HEK293T (cell line): ENCODE data around the gene SFI1.

ENCODE experiments used
- CTCF ChIA-PET: fragments of 350-600 bp; formaldehyde crosslinking; extraction: SDS; loops from one replicate; lab custom pipeline; 2021; ENCODE audit warnings: antibody characterized with exemption, inconsistent platforms; lab: Yijun Ruan, JAX
- POLR2A ChIA-PET: fragments of 350-600 bp; formaldehyde crosslinking; extraction: SDS; loops from one replicate; lab custom pipeline; 2020; ENCODE audit warnings: antibody characterized with exemption, inconsistent platforms; lab: Yijun Ruan, JAX
- DNase-seq: peaks from one replicate; pipeline ENCODE4 v3.0.0; 2012; ENCODE audit warnings: mixed read lengths; ENCODE audit errors: extremely low spot score
- ARNT ChIP-seq: fragments of 450-650 bp; IDR thresholded peaks from 2 replicates; pipeline ENCODE4 v1.6.1; 2017; ENCODE audit warnings: mild to moderate bottlenecking
- BHLHE40 ChIP-seq: fragments of 450-650 bp; IDR thresholded peaks from 2 replicates; pipeline ENCODE4 v1.6.1; 2016; ENCODE audit warnings: mild to moderate bottlenecking, moderate library complexity, borderline replicate concordance
- CTBP1 ChIP-seq: fragments of 450-650 bp; IDR thresholded peaks from 2 replicates; pipeline ENCODE4 v1.6.1; 2016; ENCODE audit warnings: borderline replicate concordance
- ELF4 ChIP-seq: fragments of 450-650 bp; IDR thresholded peaks from 2 replicates; pipeline ENCODE4 v1.6.1; 2017; ENCODE audit warnings: antibody characterized with exemption
- FOXA1 ChIP-seq: fragments of 450-650 bp; IDR thresholded peaks from 2 replicates; pipeline ENCODE4 v1.6.1; 2016; ENCODE audit warnings: mild to moderate bottlenecking
- FOXK2 ChIP-seq: fragments of 450-650 bp; IDR thresholded peaks from 2 replicates; pipeline ENCODE4 v1.6.1; 2016; ENCODE audit warnings: mild to moderate bottlenecking
- FOXM1 ChIP-seq: fragments of 450-650 bp; IDR thresholded peaks from 2 replicates; pipeline ENCODE4 v1.6.1; 2017; ENCODE audit warnings: mild to moderate bottlenecking, borderline replicate concordance
- HDGF ChIP-seq: fragments of 450-650 bp; IDR thresholded peaks from 2 replicates; pipeline ENCODE4 v1.6.1; 2017; ENCODE audit warnings: antibody characterized with exemption, borderline replicate concordance
- L3MBTL2 ChIP-seq: fragments of 450-650 bp; conservative IDR thresholded peaks from 2 replicates; pipeline ENCODE4 v1.6.1; 2016; ENCODE audit warnings: mild to moderate bottlenecking
- LEF1 ChIP-seq: fragments of 450-650 bp; IDR thresholded peaks from 2 replicates; pipeline ENCODE4 v1.6.1; 2017; ENCODE audit warnings: mild to moderate bottlenecking, borderline replicate concordance
- NFRKB ChIP-seq: fragments of 450-650 bp; IDR thresholded peaks from 2 replicates; pipeline ENCODE4 v1.6.1; 2016; ENCODE audit warnings: mild to moderate bottlenecking, moderate library complexity
- PKNOX1 ChIP-seq: fragments of 450-650 bp; IDR thresholded peaks from 2 replicates; pipeline ENCODE4 v1.6.1; 2016
- SP1 ChIP-seq: fragments of 450-650 bp; IDR thresholded peaks from 2 replicates; pipeline ENCODE4 v1.6.1; 2017
- SUZ12 ChIP-seq: fragments of 450-650 bp; IDR thresholded peaks from 2 replicates; pipeline ENCODE4 v1.6.1; 2016; ENCODE audit warnings: mild to moderate bottlenecking
- TARDBP ChIP-seq: fragments of 450-650 bp; IDR thresholded peaks from 2 replicates; pipeline ENCODE4 v1.6.1; 2016
- ZNF384 ChIP-seq: fragments of 450-650 bp; IDR thresholded peaks from 2 replicates; pipeline ENCODE4 v1.6.1; 2016

SFI1 gene

GRCh38 chr22:31621507-31622124 lies 125.3 kb downstream of the SFI1 start:
- ChIA-PET POLR2A (interaction anchor here (1.2 kb wide), 1 partner anchor 9 kb away, joined by 5 read pairs; no protein-coding TSS in a partner anchor), CTCF (no interaction called here)
- TF ChIP-seq CTBP1: no peak
- no peak for TF ChIP-seq ELF4
- TF ChIP-seq NFRKB: no peak
- no peak for TF ChIP-seq ZNF384
- TF ChIP-seq SUZ12: no peak
- TF ChIP-seq PKNOX1: no peak
- no peak for TF ChIP-seq BHLHE40
- TF ChIP-seq FOXA1: no peak
- no peak for TF ChIP-seq L3MBTL2
- no peak for TF ChIP-seq TARDBP
- TF ChIP-seq LEF1: no peak
- TF ChIP-seq FOXM1: no peak
- no peak for TF ChIP-seq HDGF
- no peak for TF ChIP-seq SP1
- no peak for TF ChIP-seq FOXK2
- TF ChIP-seq ARNT: no peak
- DNase-seq: no peak

- DNase-seq: no peak
- ChIA-PET POLR2A (interaction anchor here (2.6 kb wide), 1 partner anchor 40 kb away, joined by 8 read pairs; the partner anchor contains the start of gene PISD), CTCF (no interaction called here)
- TF ChIP-seq ZNF384: no peak
Observed at GRCh38 chr22:31622980-31623379, 126.6 kb downstream of the SFI1 start.

GRCh38 chr22:31623592-31624304 lies 127.4 kb downstream of the SFI1 start:
- ChIA-PET POLR2A (interaction anchor here (2.6 kb wide), 1 partner anchor 39 kb away, joined by 8 read pairs; the partner anchor contains the start of gene PISD), CTCF (no interaction called here)
- TF ChIP-seq PKNOX1 (no peak), CTBP1 (no peak), LEF1 (no peak), ELF4 (no peak)
- DNase-seq: no peak

GRCh38 chr22:31625257-31625640 lies 128.9 kb downstream of the SFI1 start:
- ChIA-PET POLR2A (interaction anchor here (2.6 kb wide), 1 partner anchor 37 kb away, joined by 8 read pairs; the partner anchor contains the start of gene PISD), CTCF (interaction anchor here (0.6 kb wide), 1 partner anchor 370 kb away, joined by 3 read pairs; no protein-coding TSS in a partner anchor)
- TF ChIP-seq CTBP1 (no peak), PKNOX1 (no peak), FOXA1 (no peak), BHLHE40 (no peak), NFRKB (no peak), FOXK2 (no peak), ZNF384 (no peak), SP1 (no peak), ARNT (no peak)
- no peak for DNase-seq

- ChIA-PET POLR2A (no interaction called here), CTCF (interaction anchor here (0.7 kb wide), 1 partner anchor 130 kb away, joined by 3 read pairs; no protein-coding TSS in a partner anchor)
- no peak for DNase-seq
- TF ChIP-seq TARDBP (no peak), CTBP1 (no peak), LEF1 (no peak), PKNOX1 (no peak), BHLHE40 (no peak), ZNF384 (no peak), FOXM1 (no peak), ELF4 (no peak), SUZ12 (no peak), HDGF (no peak), FOXA1 (no peak), L3MBTL2 (no peak), FOXK2 (no peak), SP1 (no peak)
Observed at GRCh38 chr22:31625661-31626426, 129.5 kb downstream of the SFI1 start.
